Raji (cell line): Measurements from ENCODE around the gene NOX3.

Source experiments
- POLR2A ChIP-seq: IDR thresholded peaks from 2 replicates; pipeline ENCODE4 v1.6.1; 2011; ENCODE audit warnings: low read depth, low read length, control low read depth; ENCODE audit not compliant: insufficient read depth

The NOX3 gene

DNA sequence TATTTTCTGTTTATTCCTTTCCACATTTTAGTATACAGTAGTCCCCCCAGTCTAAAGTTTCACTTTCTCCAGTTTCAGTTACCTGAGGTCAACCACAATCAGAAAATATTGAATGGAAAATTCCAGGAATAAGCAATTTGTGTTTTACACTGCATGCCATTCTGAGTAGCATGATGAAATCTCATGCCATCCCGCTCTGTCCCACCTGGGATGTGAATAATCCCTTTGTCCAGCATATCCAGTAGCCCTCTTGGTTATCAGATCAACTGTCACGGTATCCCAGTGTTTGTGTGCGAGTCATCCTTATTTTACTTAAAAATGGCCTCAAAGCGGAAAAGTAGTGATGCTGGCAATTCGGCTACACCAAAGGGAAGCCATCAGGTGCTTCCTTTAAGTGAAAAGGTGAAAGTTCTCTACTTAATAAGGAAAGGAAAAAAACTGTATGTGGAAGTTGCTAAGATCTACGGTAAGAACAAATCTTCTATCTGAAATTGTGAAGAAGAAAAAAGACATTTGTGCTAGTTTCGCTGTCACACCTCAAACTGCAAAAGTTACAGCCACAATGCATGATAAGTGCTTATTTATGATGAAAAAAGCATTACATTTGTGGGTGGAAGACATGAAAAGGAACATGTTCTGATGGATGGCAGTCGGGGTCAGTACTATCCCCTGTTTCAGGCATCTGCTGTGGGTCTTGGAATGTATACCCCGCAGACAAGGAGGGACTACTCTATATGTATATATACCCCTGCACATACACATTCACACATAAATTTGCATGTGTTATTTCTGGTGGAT lies 11.3 kb downstream of the NOX3 start:
- TF ChIP-seq POLR2A: no peak

GRCh38 chr6:155443168-155443567 lies 12.5 kb downstream of the NOX3 start:
- TF ChIP-seq POLR2A: no peak

DNA sequence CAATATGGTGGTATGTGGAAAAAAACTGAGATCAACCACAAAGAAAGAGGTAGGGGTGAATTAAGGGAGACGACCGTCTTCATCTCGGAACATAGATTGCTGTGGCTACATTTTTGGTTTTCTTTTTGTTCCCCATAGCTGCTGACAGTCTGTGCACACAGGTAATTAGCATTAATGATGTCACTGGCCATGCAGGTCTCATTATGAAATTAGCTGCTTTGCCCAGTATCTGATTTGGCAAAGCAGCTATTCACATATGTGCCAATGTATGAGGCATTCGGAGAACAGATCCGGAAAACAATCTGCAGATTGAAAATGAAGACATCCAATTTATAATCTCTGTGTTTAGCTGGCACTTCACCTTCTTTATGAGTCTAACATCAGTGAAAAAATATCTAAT lies 13.1 kb downstream of the NOX3 start:
- TF ChIP-seq POLR2A: no peak

DNA sequence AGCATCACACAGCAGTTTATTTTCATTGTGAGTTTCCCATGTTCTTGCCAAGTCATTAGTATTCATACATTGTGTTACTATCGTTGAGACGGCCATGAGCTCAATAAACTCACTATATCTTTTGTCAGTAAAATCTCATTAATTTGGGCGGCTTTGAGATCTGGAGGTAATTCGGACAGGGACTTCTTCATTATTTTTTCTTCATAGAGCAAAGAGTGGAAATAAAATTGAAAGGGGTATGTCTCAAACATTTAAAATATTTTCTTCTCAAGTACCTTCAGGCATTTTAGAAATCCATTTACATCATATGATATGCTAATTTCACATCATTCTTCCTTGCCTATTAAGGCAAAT lies 14.6 kb downstream of the NOX3 start:
- TF ChIP-seq POLR2A: no peak

- TF ChIP-seq POLR2A: no peak
Measured at GRCh38 chr6:155440398-155441111, 15.1 kb downstream of the NOX3 start.

GRCh38 chr6:155439376-155439775 lies 16.3 kb downstream of the NOX3 start:
- no peak for TF ChIP-seq POLR2A

DNA sequence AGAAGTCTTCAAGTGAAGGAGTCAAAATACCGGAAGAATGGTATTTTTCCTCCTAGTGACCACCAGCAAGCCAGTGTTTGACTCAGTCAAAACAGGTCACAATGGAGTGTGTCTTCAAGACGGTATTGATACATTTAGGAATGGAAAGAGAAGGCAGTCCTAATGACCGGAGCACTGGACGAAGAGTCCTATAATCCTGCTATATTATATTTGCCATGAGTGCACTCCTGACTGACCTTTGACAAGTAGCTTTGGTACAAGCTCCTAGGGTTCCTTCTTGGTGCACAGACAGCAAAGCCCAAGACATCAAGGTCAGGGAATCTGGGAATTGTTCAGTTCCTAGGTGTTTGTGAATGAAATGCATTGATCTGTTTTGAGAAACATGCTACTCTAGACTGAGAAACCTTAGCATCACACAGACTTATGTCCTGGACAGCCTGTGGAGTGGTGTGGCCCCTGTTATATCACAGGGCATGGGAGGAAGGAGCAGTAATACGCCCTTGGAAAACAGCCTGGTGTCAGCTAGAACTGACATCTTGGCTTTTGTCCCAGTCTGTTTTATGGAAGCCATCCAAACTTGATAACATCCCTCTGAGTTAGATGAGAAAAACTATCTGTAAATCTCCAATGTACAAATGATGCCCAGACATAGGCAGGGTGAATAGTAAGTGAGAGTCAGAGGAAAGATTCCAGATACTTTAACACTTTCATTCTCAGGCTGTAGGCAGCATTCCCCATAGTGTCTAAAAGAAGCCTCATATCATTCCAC lies 18.5 kb downstream of the NOX3 start:
- TF ChIP-seq POLR2A: no peak

DNA sequence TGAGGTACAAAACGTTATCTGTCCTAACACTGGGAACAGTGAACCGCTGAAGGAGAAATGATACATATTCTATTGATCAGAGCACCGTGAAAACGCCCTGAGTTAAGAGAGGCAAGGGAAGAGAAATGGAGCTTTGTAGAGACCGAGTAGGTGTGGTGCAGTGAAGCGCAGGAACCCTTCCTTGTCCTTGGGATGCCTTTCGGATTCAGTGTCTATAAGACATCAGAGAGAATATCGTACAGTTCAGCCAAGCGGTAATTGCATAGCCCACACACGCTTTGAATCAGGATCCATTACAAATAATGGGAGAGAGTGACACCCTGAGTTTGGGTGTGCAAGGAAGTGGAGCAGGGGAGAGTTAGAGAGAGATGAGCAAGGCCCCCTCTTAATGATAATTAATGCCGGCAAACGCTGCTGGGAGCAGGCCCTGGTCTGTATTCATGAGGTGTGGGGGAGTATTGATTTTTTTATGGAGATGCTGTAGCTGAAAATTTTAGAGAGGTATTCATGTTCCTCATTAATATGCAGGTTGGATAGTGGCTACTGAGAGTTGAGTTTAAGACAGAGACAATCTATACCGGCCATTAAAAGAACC lies 20.7 kb downstream of the NOX3 start:
- no peak for TF ChIP-seq POLR2A

GRCh38 chr6:155434096-155434495 lies 21.5 kb downstream of the NOX3 start:
- TF ChIP-seq POLR2A: no peak

DNA sequence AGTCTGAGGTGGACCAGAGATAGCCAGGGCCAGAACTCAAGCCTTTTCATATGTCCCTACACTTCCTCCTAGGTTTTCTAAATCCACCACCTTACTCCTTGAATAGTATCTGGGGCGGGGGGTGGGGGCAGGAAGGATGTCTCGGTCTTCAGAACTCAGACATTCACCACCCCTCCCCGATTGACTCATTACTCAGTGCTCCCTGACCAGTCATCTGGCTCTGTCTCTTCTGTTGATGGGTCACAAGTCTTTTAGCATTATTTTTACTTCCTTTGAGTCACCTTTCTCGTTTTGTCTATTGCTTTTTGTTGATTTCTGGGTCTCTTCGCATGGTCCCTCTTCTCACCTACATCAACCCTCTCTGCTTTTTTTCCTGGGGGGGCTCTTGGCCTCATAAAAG lies 23.3 kb downstream of the NOX3 start:
- TF ChIP-seq POLR2A: no peak

DNA sequence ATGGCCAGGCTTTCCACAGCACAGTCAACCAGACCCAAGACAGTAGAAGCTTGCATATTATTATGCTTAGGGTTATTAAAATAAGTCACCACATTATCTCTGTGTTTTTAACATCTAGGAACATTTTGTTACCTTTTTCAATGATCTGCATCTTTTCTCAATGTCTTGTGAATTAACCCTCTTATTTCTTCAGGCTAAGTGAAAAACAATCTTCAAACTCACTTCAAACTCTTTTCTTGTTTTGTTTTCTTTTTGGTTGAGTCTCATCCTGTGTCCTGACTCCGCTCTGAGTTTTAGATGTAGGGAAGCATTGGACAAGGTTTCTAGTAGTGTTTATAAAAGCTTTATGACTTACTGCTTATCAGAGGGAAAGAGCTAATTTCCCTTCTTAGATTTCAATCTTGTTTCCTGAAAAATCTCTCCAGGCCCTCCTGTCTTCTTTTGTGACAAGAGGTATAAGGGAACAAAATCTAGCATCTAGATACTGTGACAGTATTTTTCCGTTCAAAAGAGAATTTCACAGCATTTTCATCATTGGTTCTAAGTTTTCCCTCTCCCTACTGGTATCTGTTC lies 26.2 kb downstream of the NOX3 start:
- TF ChIP-seq POLR2A: no peak

GRCh38 chr6:155426408-155426945 lies 29.2 kb downstream of the NOX3 start:
- no peak for TF ChIP-seq POLR2A

DNA sequence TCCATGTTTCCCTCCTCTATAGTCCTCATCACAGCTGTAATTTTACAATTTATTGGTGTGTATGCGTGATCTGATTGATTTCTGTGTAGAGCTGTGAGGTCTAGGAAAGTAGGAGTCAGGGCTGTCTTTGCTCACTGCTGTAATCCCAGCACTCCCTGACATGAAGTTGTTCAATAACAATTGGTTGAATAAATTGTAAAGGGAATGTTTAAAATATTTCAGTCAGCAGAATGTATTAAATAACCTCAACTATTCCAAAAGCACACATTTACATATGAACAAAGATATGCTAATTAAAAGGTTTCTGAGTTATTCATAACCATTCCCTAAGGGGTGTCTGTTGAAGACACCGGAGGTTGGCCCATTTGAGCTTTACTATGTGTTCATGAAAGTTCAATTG lies 31.5 kb downstream of the NOX3 start:
- no peak for TF ChIP-seq POLR2A

GRCh38 chr6:155422635-155423034 lies 33.0 kb downstream of the NOX3 start:
- no peak for TF ChIP-seq POLR2A

DNA sequence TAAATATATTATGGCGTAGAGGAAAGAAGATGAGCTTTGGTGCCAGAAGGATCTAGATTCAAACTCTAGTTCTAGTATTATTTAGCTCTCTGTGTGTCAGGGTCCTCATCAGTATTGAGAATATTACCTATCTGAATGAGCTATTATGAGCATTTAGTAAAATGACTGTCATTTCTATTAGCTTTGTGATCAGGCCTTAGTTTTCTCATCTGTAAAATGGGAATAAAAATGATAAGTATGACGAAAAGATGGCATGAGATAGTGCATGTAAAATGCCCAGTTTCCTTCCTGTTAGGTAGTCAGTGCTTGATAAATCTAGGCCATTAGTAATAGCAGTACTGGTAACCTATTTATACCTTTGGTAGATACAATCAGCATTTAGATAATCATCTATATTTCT lies 35.1 kb downstream of the NOX3 start:
- no peak for TF ChIP-seq POLR2A

DNA sequence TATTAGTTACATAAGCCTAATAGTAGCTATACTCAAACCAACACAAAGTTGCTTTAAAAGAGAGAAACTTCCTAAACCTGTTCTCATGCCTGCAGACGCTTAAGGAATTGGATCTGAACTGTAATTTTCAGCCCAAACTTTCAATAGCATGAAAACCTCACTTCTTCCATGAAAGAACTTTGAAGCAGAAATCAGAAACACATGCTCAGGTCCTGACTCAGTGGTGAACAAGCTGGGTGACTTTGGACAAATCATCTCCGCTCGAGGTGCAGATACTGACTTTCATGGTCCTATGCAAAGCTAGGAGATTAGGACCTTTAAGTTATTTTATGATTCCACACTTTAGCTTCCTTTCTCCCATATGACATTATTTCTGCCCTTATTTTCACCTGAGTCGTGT lies 36.5 kb downstream of the NOX3 start:
- no peak for TF ChIP-seq POLR2A
